A673 (cell line): ENCODE data around the gene RBBP6. TPM values are rescaled to one million over a fixed set of nuclear protein-coding genes. Genes with fewer than 3 reads are reported as not detected.

Experiments used
- BruUV-seq: library from RNA; stranded (reverse); fragments of 400-500 nt; replicated peaks from 2 replicates; lab custom pipeline; 2021; lab: Mats Ljungman, UMichigan
- CTCF ChIA-PET: fragments of 300-600 bp; sonication (Branson Sonifier 250); formaldehyde crosslinking; loops from one replicate; lab custom pipeline; 2022; ENCODE audit warnings: antibody characterized with exemption; lab: Charles Lee
- POLR2A ChIA-PET: fragments of 300-600 bp; sonication (Branson Sonifier 250); formaldehyde crosslinking; loops from one replicate; lab custom pipeline; 2022; ENCODE audit warnings: antibody characterized with exemption; ENCODE audit not compliant: low non-redundant PET; lab: Charles Lee
- DNase-seq: peaks from one replicate; pipeline ENCODE4 v3.0.0-alpha.2; 2015; ENCODE audit warnings: low spot score
- H3K27ac ChIP-seq: fragments of 200-600 bp; sonication (generic); 2 replicates; pipeline ENCODE4 v1.5.1; 2016; ENCODE audit warnings: mixed run types, low read depth, mild to moderate bottlenecking, mixed read lengths, antibody characterized with exemption, low read length; ENCODE audit not compliant: poor library complexity, severe bottlenecking
- H3K27me3 ChIP-seq: fragments of 200-600 bp; sonication (generic); replicated peaks from 2 replicates; pipeline ENCODE4 v1.6.1; 2017; ENCODE audit warnings: mixed run types, low read depth, mild to moderate bottlenecking, mixed read lengths, antibody characterized with exemption, low read length; ENCODE audit not compliant: insufficient read depth, poor library complexity
- H3K36me3 ChIP-seq: fragments of 200-600 bp; sonication (generic); 2 replicates; pipeline ENCODE4 v1.6.1; 2016; ENCODE audit warnings: mixed run types, mild to moderate bottlenecking, mixed read lengths, antibody characterized with exemption, low read length; ENCODE audit not compliant: insufficient read depth, poor library complexity, severe bottlenecking
- H3K4me1 ChIP-seq: fragments of 200-600 bp; sonication (generic); 2 replicates; pipeline ENCODE4 v1.6.1; 2017; ENCODE audit warnings: mixed run types, mild to moderate bottlenecking, mixed read lengths, antibody characterized with exemption, low read length; ENCODE audit not compliant: insufficient read depth, poor library complexity, severe bottlenecking
- H3K4me3 ChIP-seq: fragments of 200-600 bp; sonication (generic); 2 replicates; pipeline ENCODE4 v1.5.1; 2016; ENCODE audit warnings: low read depth, mixed run types, mild to moderate bottlenecking, mixed read lengths, low read length; ENCODE audit not compliant: poor library complexity, severe bottlenecking
- H3K9me3 ChIP-seq: fragments of 200-600 bp; sonication (generic); 2 replicates; pipeline ENCODE4 v1.6.1; 2016; ENCODE audit warnings: mixed run types, low read depth, mild to moderate bottlenecking, mixed read lengths, antibody characterized with exemption, low read length; ENCODE audit not compliant: poor library complexity, severe bottlenecking
- EZH2 ChIP-seq: fragments of 200-600 bp; sonication (generic); IDR thresholded peaks from 2 replicates; pipeline ENCODE4 v1.6.1; 2017; ENCODE audit warnings: borderline replicate concordance, low read depth, mild to moderate bottlenecking, mixed read lengths, antibody characterized with exemption, low read length; ENCODE audit not compliant: poor library complexity, severe bottlenecking
- intact Hi-C: fragments of 100-400 bp; cut with micrococcal nuclease; formaldehyde crosslinking; loops from one replicate; pipeline ENCODE4 v1.10.0; 2022; ENCODE audit not compliant: unreplicated experiment
- total RNA-seq: library from RNA; stranded (reverse); gene quantifications from 2 replicates; pipeline ENCODE4 v1.2.3, GENCODE V29; 2021

The RBBP6 gene
- total RNA-seq, 1 experiment from 2014 or later = 78.9 TPM

GRCh38 chr16:24617502-24617901 is 78.1 kb downstream of the RBBP6 start:
- ChIA-PET CTCF (no interaction called here), POLR2A (interaction anchor here (0.5 kb wide), 1 partner anchor 355 kb away, joined by 4 read pairs; no protein-coding TSS in a partner anchor)
- intact Hi-C loops = no loop called here
- Histone ChIP-seq H3K4me1 (no peaks in the 10 kb centered on the region), H3K27me3 (no peaks in the 10 kb centered on the region), H3K27ac (no peak overlapping the region), H3K36me3 (no peaks in the 10 kb centered on the region), H3K4me3 (no peak overlapping the region), H3K9me3 (no peaks in the 10 kb centered on the region)
- no TSS peak for BruUV-seq
- TF ChIP-seq EZH2 = no peak
- DNase-seq = no peak

Other genes starting within 250 kb of the RBBP6 start
- 88.5 and 90.8 TPM in 2 replicates for gene TNRC6A, start 190.1 kb downstream of the RBBP6 start, total RNA-seq